EL (cell line): ENCODE results near the gene SIRPA.

Source experiments
- DNase-seq: peaks from one replicate; pipeline ENCODE4 v3.0.0-alpha.2; 2016

SIRPA gene

DNA sequence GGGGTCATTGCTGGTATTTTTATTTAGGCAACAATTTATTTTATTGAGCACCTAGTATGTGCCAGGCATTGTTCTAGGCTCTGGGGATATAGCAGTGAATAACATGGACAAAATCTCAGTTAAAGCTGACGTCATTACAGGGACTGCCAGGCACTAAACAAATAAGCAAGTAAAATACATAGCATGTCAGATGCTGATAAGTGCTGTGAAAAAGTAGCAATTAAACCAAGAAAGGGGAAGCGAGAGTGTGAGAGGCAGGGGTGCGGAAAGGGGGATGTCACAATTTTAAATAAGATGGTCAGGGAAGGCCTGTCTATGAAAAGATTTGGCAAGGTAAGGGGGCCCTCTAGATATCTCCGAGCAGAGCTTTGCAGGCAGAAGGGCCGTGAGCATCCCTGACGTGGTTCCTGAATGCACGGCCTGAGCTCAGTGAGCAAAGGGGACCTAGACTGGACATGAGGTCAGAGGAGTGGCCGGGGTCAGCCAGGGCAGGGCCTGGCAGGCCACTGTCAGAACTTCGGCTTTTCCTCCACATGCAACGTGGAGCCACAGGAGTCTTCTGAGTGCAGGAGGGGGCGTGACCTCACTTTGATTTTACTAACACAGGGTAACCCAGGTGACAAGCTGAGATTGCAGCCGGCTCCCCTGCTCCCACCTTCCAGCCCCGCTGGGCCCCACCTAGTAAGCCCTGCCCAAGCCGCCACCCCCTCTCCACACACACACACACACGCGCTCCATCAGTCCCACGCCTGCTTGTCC, 24.2 kb upstream of the SIRPA start:
- DNase-seq, result no peak

DNA sequence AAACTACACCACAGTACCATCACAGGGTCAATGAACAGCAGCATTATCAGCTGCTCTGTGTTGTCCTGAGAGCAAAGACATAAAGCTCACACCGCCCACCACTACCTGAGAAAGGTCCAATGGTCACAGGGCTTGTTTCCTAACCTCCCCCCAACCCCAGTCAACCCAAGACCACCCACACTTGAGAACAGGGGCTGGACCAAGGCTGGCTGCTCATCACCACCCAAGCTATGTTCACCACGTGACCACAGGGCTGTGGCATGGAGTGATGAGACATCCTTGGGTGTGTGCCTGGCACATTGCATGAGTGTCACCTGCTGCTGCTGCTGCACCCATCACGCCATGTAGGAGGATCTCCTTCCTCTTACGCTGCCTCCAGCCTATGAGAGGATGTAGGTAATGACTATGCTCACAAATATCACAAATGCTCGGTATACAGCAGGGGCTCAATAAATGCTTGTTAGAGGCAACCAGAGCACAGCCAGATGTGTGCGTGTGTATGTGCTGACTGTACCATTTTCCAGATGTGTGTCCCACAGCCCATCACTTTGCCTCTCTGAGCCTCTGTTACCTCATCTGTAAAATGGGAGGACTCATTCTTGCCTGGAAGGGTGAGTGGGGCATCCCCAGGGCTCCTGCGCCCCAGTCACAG, 23.3 kb upstream of the SIRPA start:
- DNase-seq, result no peak

DNA sequence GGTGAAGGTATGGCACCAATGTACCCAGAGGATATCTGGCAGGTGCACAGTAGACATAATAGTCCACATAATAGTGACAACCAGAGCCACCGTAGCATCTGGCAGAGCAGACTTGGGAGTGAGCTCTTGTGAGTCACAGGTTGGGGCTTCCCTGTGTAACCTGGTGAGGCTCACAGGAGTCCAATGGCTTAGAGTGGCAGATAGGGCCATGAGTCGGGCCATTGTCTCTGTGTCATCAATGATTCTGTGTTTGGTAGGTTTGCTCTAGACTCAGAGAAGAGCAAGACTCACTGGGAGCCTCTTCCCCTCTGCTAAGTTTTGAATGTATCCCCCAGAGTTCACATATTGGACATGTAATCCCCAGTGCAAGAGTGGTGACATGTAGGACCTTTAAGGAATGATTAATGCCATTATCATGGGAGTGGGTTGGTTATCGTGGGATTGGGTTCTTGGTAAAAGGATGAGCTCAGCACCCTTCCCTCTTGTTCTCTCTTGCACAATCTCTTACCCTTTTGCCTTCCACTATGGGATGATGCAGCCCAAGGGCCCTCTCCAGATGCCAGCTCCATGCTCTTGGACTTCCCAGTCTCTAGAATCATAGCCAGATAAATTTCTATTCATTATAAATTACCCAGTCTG, 22.6 kb upstream of the SIRPA start:
- no peak for DNase-seq

DNA sequence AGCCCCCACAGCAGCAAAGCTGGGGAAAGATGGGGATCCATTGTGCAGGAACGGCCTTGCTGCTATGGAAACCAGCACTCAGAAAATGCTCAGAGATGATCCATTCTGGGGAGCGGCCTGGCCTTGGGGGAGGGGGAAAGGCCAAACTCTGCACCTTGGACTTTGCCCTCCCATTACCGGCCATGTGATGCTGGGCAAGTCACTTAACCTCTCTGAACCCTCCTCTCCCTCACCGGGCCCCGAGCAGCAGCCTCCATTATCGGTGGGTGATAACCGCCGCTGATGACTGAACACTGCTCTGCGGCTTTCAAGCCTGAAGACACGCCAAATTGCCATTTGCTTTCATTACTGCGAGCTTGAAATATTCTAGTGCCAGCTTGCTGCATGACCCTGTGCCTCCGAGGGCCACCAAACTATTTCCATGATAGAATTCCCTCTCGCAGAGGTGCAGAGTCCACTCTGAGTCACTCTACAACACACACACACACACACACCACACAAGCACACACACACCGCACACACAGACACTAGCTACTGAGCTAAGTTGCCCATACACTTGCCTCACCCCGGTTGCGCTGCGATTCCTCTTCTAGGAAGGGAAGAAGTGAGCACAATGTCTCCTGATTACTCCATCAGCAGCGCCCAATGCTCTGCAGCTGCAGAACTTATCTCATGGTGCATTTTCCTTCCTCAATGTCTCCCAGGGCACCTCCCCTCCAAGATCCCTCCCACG, 20.6 kb upstream of the SIRPA start:
- DNase-seq, result no peak

DNA sequence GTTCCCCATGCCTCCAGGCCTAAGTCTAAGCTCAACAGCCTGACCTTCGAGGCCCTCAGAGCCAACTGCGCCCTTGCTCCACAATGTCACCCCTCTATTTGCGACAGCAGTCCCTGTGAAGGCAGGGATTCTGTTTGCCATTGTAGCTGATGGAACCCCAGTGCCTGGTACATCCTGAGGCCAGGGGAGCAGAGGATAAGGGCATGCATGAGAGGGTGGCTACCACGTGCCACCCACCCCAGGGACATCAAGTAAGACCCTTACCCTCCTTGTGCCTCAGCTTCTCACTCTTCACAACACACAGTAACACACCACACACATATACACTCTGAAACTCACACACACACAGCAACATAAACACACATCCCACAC, 20.0 kb upstream of the SIRPA start:
- DNase-seq, result no peak

DNA sequence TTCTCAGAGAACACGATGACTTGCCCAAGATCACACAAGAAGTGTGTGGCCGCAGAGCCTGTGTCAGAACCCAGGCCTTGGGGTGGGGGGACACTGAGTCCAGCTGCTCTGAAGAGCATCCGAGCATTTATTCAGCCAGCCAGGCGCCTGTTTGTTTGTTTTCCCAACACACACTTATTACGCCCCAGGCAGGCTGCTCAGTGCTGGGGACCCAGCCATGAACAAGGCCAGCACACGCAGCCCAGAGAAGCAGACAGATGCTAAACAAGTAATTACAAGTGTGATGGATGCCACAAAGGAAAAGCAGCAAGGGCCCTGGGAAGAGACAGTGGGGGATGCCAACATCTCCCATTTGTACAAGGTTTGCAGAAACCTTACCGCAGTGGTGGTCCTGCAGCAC, 19.4 kb upstream of the SIRPA start:
- DNase-seq, result no peak

DNA sequence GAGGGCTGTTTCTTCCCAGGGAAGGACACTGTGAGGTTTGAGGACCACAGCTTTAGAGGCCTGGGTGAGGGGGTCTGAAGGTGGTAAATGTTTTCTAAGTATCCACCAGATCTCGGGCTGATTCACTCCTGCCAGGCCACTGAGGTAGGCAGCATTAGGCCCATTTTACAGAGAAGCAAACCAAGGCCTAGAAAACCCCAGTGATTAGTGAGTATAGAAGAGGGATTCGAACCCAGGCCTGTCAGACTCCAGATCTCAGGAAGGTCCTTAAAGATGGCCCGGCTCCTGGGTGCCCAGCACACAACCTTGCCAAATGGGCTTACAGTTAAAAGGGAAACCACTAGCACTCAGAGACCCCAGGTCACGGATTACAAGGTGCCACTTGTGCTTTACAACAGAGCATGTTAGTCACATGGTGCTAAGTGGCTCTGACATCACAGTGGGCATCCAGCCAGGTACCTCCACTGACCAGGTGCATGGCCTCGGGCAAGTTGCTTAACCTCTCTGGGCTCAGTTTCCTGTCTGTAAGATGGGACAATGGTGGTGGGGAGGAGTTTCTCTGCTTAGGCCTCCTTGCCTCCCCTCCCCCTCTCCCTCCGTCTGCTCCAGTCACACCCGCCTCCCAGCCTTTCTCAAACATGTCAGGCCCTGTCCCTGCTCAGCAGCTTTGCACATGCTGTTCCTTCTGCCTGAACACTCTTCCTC, 18.8 kb upstream of the SIRPA start:
- no peak for DNase-seq

DNA sequence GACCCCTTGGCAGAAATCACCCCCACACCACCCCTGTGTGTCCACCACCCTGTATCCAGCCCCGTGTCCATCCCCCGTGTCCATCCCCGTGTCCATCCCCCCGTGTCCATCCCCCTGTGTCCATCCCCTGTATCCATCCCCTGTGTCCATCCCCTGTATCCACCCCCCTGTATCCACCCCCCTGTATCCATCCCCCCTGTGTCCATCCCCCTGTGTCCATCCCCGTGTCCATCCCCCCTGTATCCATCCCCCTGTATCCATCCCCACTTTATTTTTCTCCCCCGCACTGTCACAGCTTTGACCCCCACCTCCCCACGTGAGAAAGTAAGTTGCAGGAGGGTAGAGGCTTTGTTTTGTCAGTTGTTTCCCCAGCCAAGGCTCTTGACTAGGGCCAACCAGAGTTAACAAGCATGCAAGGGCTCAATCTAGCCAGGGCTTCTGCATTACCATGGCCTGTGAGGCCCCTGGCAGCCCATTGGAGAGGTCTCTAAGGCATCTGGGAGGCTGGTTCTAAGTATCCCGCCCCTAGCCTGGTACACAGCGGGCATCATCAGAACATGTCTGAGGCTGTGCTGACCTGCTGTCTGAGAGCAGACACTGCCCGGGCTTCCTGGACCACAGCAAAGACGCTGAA, 18.1 kb upstream of the SIRPA start:
- peak; percentile 44 for DNase-seq

DNA sequence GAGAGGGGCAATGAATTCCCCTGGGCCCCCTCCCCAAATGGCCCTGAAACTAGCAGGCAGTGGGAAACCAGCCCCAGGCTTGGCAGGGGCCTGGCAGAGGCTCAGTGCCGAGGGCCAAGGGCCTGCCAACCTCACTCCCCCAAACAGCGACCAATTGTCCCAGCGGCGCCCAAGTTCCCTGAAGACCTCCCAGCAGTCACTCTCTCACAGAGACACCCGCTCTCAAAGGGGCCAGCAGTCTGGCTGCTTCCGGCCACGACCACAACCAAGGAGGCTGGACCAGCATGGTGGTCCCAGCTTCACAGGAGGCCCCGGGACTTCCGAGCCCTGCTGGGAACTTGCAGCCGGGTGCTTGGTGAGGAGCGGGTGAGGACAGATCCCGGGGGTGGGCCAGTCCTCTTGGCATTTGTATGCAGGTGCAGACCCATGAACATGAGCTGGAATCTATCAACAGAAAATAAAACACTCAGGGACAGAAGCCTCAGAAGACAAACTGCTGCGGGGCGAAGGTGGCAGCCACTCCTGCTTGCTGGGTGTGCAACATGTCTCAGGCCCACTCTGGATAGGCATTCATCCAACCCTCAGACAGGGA, 17.5 kb upstream of the SIRPA start:
- DNase-seq, result no peak

DNA sequence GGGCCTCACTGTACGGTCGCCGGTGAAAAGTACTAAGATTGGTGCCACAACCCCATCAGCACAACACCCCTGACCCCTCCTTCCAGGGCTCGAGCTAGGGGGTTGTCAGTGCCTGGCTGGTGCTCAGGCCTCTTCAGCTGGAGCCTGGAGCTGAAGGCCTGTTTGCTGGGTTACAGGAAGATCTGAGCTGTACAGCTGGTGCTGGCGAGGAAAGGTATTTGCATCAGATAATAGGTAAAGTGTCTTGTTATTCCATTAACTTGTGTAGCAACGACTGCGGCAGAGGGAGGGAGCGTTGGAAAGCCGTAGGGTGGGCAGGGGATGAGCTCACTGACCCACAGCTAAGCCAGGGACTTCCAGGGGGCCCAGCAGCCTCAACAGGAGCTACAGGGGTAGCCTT, 15.8 kb upstream of the SIRPA start:
- no peak for DNase-seq

DNA sequence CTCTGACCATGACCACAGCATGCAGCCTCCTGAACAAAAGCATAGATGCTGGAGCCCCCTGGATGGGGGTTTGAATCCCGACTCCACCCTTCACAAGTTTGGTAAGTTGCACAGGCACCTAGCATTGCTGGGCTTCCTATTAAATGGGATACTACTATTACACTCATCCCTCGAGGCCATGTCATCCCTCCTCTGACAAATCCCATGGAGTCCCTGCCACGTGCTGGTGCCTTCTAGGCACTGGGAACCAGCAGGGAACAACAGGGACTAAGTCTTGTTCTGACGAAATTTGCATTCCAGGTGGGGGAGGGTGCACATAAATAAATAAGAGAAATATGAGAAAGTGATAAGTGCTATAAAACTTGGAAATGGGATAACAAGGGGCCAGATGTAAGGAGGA, 15.3 kb upstream of the SIRPA start:
- no peak for DNase-seq

DNA sequence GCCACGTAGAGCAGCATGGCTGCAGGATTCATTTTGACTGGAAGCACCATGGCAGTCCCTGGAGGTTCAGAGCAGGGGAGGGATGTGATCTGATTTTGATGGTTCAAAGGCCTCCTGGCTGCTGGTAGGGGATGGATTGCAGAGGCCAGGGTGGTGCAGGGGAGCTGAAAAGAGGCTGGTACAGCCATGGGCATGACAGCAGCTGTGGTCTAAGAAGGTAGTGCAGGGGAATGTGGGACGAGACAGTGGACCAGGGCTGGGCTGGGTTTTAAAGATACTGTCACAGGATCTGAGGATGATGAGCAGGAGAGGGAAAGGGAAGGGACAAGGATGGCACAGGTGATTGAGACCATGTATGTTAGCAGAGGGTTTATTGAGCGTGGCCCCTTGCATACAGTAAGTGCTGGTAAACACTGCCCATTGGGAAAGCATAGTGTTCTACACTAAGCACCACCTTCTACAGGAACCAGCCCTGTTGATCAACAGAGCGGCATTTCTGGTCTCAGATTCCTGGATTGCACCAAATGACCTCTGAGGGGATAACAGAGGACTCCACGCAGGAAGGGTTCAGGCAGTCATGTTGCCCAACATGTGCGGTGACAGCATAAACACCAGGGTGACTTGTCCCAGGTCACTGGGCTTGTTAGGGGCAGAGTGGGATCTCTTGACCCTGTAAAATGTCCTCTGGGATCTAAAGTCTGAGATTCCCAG, 14.5 kb upstream of the SIRPA start:
- DNase-seq, result no peak

DNA sequence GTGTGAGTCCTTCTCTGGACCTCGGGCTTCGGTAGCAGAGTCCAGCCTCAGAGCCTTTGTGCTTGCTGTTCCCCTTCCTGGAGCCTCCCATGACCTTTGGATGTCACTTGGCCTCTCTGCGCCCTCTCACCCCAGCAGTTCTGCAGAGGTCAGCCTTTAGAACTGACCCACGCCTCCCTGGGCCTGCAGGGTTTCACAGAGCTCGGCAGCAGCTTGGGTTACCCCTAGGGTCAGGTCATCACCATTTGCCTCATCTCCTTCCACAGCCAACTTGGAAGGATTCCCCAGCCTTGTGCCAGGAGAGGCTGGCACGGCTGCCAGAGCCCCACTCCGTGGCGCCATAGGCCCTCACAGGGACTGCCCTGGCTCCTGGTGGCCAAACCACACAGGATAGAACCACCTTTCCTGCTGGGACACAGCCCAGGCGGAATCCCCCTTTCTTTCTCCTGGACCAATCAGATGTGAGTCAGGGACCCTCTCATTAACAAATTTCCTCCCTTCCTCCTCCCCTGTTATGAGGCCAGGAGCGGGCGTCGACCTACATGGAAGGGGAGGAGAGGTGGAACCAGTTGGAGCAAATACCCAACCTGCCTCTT, 13.9 kb upstream of the SIRPA start:
- no peak for DNase-seq

DNA sequence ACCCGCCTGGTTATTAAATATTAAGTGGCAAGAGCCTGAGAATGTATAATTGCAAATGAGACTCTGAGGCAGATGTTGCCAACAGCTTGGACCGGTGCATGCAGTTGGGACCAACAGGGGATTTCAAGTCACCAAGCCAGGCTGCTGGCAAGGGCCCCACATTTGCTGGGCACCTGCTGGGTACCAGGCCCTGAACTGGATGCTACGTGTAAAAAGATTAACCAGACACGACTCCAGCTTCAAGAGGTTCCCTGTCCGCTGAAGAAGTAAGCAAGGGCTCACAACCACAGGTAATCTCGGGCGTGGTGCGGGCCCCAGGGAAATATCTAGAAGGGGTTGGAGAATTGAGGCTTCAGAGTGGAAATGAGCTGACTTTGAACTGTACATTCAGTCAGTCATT, 13.2 kb upstream of the SIRPA start:
- no peak for DNase-seq

DNA sequence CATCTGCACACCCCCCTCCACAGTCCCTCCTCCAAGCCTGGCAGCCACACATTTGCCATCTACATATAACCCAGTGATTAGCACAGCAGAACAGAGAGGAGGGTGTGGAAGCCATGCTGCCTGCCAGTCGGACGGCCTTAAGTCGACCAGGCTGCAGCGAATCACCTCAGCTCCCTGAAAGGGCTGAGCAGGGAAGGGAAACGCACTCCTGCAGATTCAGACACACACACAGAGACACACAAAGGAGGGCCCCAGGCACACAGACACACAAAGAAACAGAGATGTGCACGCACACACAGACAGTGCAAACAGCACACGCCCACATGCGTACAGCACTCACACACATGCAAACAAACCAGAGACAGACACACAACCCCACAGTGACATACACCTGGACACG, 11.2 kb upstream of the SIRPA start:
- no peak for DNase-seq

DNA sequence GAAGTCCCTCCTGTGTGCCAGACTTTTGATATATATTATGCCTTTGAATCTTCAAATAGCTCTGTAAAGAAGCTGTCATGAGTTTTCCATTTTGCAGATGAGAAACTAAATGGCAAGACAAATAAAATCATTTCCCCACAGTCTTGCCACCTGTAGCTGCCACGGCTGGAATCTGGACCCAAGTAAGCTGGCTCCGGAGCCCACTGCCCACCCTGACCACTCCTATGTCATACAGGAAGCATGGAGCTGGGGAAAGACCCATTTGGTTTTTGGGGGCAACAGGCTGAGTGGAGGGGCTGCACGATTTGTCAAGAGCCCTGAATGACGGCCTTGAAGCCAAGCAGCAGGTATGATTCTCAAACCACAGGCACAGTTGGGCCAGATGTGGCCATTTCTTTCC, 10.0 kb upstream of the SIRPA start:
- DNase-seq, result no peak

DNA sequence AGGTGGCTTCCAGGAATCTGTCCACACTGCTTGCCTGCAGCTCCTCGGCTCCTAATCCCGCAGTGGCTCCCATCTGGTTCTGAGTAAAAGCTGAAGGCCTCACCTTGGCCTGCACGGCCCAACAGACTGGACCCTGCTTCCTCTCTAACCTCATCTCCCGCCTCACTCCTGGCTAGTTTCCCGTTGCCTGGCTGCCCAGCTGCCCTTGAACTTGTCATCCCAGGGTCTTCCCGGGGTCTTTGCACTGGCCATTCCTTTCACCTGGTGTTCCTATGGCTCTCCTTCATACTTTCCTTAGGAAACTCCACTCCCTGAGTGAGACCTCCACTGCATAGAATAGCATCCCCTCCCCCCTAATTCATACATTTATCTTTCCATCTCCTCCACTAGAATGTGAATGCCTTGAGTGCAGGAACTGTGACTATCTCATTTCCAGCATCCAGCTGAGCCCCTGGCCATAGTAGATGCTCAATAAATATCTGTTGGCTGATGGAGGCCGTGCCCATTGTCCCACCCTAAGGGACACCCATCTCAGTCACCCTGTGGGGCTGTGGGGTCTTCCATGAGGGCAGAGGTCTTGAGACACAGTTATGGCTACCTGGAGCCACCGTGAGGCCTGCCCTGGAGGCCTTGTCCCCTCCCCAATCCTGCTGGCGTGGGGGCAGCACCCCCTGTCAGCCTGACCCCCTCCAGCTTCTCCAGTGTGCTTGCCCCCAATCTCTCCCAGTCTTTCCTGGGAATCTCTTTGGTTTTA, 9.1 kb upstream of the SIRPA start:
- no peak for DNase-seq

DNA sequence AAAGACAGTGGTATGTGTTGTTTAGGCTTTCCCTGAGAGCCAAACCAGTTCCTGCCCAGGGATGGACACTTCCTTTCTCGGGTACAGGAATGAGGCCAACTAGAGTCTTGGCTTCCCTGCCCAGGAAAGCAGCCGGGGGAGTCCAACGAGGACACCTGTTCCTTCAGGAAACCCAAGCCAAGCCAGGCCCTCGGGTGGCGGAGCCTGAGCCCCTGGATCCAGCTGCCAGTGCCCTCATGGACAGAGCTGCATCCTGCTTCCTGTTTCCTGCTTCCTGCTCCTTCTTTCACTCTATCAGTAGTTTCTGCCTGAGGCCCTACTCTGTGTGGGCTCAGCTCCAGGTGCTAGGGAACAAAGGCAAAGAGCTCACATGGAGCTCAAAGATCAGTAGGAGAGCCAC, 7.9 kb upstream of the SIRPA start:
- no peak for DNase-seq

DNA sequence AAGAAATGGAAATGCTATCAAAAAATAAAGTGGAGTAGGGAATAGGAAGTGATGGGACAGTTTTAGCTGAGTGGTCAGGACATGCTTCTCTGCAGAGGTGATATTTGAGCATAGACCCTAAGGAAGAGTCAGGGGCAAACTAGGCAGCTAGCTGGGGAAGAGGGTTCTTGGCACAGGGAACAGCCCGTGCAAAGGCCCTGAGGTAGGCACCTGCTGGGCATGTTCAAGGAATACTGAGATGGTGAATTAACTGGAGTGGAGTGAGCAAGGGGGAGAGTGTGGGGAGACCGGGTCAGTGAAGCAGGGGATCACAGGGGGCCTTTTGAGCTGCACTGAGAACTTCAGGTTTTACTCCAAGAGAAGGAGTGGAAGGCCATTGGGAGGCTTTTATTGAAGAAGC, 7.5 kb upstream of the SIRPA start:
- DNase-seq, result no peak

DNA sequence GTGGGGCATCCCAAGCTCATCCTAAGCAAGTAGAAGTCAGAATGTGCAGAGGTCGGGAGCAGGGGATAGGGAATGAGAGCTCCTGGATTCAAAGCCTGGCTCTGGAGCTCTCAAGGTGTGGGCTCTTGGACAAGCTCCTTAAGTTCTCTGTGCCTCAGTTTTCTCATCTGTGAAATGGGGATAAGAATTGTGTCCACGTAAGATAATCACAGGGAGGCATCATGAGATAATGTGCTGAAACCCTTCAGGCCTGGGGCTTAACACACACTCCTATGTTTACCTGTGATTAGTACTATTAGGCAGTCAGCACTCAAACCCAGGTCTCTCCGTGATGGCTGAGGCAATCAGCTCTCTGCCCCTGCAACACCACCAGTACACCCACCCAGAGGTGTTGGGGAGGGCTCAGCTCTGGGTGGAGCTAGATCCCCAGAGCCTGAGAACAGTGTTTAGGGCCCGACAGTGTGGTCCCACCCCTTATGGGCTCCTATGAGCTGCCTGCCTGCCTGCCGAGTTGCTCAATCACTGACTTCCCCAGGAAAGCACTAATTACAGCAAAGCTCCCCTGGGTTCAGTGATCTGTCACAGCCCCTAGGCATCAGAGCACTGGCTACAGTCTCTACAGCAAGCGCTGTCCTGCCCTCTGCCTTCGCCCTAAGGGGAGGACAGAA, 6.3 kb upstream of the SIRPA start:
- peak; percentile 33 for DNase-seq
